Measurements from ENCODE around the gene C19orf67. TPM values are rescaled to one million over a fixed set of nuclear protein-coding genes. Genes with fewer than 3 reads are reported as not detected.

Gene C19orf67
- total and polyA plus RNA-seq, 2 of the 13 experiments (the other 11 are each of a cell fraction or from before 2014, with no cell fraction given), result 0.11 to 0.32 TPM

DNA sequence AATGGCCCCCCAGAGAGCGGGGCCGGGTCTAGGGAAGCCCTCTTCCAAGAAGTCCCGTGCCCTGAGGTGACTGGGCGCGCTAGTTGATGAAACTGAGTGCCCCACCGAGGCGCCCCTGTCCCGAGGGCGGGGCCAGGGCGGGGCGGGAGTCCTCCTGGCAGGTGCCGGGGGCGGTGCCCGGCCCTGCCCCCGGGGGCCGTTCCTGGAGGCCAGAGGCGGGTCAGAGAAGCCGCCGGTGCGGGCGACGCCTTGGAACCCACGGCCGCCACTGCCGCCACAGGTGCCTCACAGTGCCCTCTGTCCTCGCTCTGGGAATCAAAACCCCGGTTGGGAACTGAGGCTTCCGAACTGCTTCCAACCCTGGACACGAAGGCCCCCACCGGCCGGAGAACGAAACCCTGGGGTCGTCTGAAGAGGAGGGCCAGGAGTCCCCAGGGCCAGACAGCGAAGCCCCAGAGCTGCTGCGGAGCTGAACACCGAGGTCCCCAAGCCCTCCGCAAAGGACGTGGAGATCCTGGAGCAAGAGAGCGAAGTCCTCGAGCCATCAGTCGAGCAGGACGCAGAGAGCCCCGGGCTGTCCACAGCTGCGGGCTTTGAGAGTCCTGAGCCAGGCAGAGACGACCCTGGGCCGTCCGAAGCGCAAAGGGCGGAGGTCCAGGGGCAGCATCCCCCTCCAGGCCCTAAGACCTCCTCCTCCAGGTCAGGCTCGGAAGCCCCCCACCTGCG is 12.9 kb downstream of the C19orf67 start, which contains the start of gene MISP3:
TSS of gene MISP3 (plus strand) at position 252 of the 726 bp plus-strand sequence. CDS start 524 bp downstream, outside the sequence.
- DNase-seq (ENCODE audit: low spot score), result no peak
- in situ Hi-C loops (cut with HindIII; ENCODE audit: extremely low pct_ligation_motif_present, low pct_unique_long_range_greater_than_20kb) (loop anchor here (5.0 to 25.0 kb wide), 2 partner anchors 190 to 310 kb away; partner anchors contain the start of genes C19orf53 and MRI1), intact Hi-C loops (cut with micrococcal nuclease; ENCODE audit: unreplicated experiment) (loop anchor here (1.0 to 5.0 kb wide), 2 partner anchors 65 to 192 kb away; partner anchors contain the start of gene RFX1)
- Histone ChIP-seq H3K36me3 (replicated peaks in 1 of 2; ENCODE audit: control insufficient read depth in 1 of 2, insufficient read depth in 2 of 2, low read length in 2 of 2) (no peaks in the 10 kb centered on the region), H3K4me3 (replicated peaks in 1 of 3; ENCODE audit: insufficient read depth in 1 of 3, low read depth in 2 of 3, low read length in 3 of 3) (peak within 1 kb of the TSS; percentile 76 to 94 (median 80)), H3K4me2 (ENCODE audit: low read depth, low read length) (peak within 1 kb of the TSS; percentile 98), H4K20me1 (ENCODE audit: insufficient read depth, low read length) (no peaks in the 10 kb centered on the region), H3K4me1 (ENCODE audit: insufficient read depth, low read length) (peaks cover 8% of the 10 kb centered on the region), H3K27ac (ENCODE audit: extremely low read length, insufficient read depth, low read length) (peak within 1 kb of the TSS; percentile 91), H3K9ac (ENCODE audit: insufficient read depth, low read depth, low read length) (peak within 1 kb of the TSS; percentile 79), H3K79me2 (ENCODE audit: insufficient read depth, low read length) (peaks cover 3% of the 10 kb centered on the region), H3K27me3 (ENCODE audit: control insufficient read depth in 1 of 2, insufficient read depth in 2 of 2, low read length in 2 of 2) (no peaks in the 10 kb centered on the region; a peak in 2 of 5 replicates), H2AFZ (ENCODE audit: low read length) (no peak within 1 kb of the TSS), H3K9me3 (ENCODE audit: low read length) (no peaks in the 10 kb centered on the region)
- ATAC-seq, result peak; percentile 50
- BruUV-seq (replicated peaks), result TSS peak; percentile 73
- ChIA-PET POLR2A (interaction anchor here (1.1 to 5.2 kb wide), 12 partner anchors 8 to 200 kb away, joined by 3 to 62 read pairs (median 5); partner anchors contain the start of genes ASF1B, DCAF15, IL27RA and PALM3), CTCF (ENCODE audit: low intra/inter-chr PET ratio, low total read pairs) (interaction anchor here (0.6 to 4.7 kb wide), 4 partner anchors 14 to 192 kb away, joined by 3 to 79 read pairs (median 10); partner anchors contain the start of gene SAMD1)
- no peak for FAIRE-seq
- 0% methylated on average over 7 of the region's 51 CpGs for WGBS (ENCODE audit: low lambda C conversion rate)
- no peak for TF ChIP-seq TCF12 (IDR thresholded peaks at IDR 0.05)
- no peak for TF ChIP-seq TCF12 (CRISPR knock-in tag; IDR thresholded peaks at IDR 0.05)
- no peak for TF ChIP-seq GZF1 (CRISPR knock-in tag; IDR thresholded peaks at IDR 0.05)
- TF ChIP-seq, protein P1, sequence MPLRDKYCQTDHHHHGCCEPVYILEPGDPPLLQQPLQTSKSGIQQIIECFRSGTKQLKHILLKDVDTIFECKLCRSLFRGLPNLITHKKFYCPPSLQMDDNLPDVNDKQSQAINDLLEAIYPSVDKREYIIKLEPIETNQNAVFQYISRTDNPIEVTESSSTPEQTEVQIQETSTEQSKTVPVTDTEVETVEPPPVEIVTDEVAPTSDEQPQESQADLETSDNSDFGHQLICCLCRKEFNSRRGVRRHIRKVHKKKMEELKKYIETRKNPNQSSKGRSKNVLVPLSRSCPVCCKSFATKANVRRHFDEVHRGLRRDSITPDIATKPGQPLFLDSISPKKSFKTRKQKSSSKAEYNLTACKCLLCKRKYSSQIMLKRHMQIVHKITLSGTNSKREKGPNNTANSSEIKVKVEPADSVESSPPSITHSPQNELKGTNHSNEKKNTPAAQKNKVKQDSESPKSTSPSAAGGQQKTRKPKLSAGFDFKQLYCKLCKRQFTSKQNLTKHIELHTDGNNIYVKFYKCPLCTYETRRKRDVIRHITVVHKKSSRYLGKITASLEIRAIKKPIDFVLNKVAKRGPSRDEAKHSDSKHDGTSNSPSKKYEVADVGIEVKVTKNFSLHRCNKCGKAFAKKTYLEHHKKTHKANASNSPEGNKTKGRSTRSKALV (CRISPR knock-in tag; IDR thresholded peaks at IDR 0.05), result peak; percentile 45; the same call in 1 of the 2 replicates
- TF ChIP-seq RARA (CRISPR knock-in tag; IDR thresholded peaks at IDR 0.05), result peak; percentile 47; the same call in 1 of the 2 replicates
- TF ChIP-seq, protein P2, sequence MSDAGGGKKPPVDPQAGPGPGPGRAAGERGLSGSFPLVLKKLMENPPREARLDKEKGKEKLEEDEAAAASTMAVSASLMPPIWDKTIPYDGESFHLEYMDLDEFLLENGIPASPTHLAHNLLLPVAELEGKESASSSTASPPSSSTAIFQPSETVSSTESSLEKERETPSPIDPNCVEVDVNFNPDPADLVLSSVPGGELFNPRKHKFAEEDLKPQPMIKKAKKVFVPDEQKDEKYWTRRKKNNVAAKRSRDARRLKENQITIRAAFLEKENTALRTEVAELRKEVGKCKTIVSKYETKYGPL (CRISPR knock-in tag; IDR thresholded peaks at IDR 0.05), result no peak
- no peak for TF ChIP-seq ZFP37 (CRISPR knock-in tag; IDR thresholded peaks at IDR 0.05; ENCODE audit: borderline replicate concordance)
- TF ChIP-seq ATF7-NPFF (CRISPR knock-in tag; IDR thresholded peaks at IDR 0.05; ENCODE audit: low read depth), result peak; percentile 16; the same call in 1 of the 2 replicates
- TF ChIP-seq, protein P3, sequence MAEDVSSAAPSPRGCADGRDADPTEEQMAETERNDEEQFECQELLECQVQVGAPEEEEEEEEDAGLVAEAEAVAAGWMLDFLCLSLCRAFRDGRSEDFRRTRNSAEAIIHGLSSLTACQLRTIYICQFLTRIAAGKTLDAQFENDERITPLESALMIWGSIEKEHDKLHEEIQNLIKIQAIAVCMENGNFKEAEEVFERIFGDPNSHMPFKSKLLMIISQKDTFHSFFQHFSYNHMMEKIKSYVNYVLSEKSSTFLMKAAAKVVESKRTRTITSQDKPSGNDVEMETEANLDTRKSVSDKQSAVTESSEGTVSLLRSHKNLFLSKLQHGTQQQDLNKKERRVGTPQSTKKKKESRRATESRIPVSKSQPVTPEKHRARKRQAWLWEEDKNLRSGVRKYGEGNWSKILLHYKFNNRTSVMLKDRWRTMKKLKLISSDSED (CRISPR knock-in tag; IDR thresholded peaks at IDR 0.05), result no peak
- 0 out of 2 replicates have a peak, but pooled peaks have one; percentile 15 for TF ChIP-seq HES4 (CRISPR knock-in tag; IDR thresholded peaks at IDR 0.05; ENCODE audit: borderline replicate concordance)
- no peak for TF ChIP-seq HMG20B (CRISPR knock-in tag; conservative IDR thresholded peaks at IDR 0.05)
- peak; percentile 22; the same call in 1 of the 2 replicates for TF ChIP-seq BHLHE40 (IDR thresholded peaks at IDR 0.05; ENCODE audit: low read length)
- TF ChIP-seq, protein P4, sequence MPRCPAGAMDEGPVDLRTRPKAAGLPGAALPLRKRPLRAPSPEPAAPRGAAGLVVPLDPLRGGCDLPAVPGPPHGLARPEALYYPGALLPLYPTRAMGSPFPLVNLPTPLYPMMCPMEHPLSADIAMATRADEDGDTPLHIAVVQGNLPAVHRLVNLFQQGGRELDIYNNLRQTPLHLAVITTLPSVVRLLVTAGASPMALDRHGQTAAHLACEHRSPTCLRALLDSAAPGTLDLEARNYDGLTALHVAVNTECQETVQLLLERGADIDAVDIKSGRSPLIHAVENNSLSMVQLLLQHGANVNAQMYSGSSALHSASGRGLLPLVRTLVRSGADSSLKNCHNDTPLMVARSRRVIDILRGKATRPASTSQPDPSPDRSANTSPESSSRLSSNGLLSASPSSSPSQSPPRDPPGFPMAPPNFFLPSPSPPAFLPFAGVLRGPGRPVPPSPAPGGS (CRISPR knock-in tag; IDR thresholded peaks at IDR 0.05), result 0 out of 2 replicates have a peak, but pooled peaks have one; percentile 14
- TF ChIP-seq ZNF234 (CRISPR knock-in tag; conservative IDR thresholded peaks at IDR 0.05), result no peak
- no peak for TF ChIP-seq ZNF550 (CRISPR knock-in tag; IDR thresholded peaks at IDR 0.05; ENCODE audit: borderline replicate concordance)
- TF ChIP-seq ATF1 (CRISPR knock-in tag; IDR thresholded peaks at IDR 0.05), result no peak
